HG03135 (cell line): ENCODE data around the gene SDR9C7.
"Not testable (repeated sequence)": the region's sequence is repeated elsewhere in the genome, so short reads cannot be mapped to it uniquely, and the experiment has no call there.

Source experiments
- ATAC-seq: cut with Tn5 transposase; IDR thresholded peaks from one replicate; pipeline ENCODE4 v1.9.1; 2021; ENCODE audit warnings: mild to moderate bottlenecking, moderate library complexity; ENCODE audit not compliant: unreplicated experiment

Gene SDR9C7

GRCh38 chr12:56879240-56880124, 54.7 kb downstream of the SDR9C7 start:
- ATAC-seq = not testable (repeated sequence)

GRCh38 chr12:56878010-56878339, 56.2 kb downstream of the SDR9C7 start:
- no peak for ATAC-seq

GRCh38 chr12:56877195-56878009, 56.8 kb downstream of the SDR9C7 start:
- no peak for ATAC-seq

- no peak for ATAC-seq
Measured at GRCh38 chr12:56874821-56875220, 59.4 kb downstream of the SDR9C7 start.

- ATAC-seq = no peak
Measured at GRCh38 chr12:56873382-56873781, 60.8 kb downstream of the SDR9C7 start.
